RWPE1 (cell line): ENCODE results near the gene INPP5F.

Experiments used
- CTCF ChIA-PET: fragments of 350-600 bp; sonication (Branson Sonifier 250); formaldehyde crosslinking; extraction: SDS; loops from one replicate; lab custom pipeline; 2021; lab: Yijun Ruan, JAX
- POLR2A ChIA-PET: fragments of 400-600 bp; formaldehyde crosslinking; extraction: SDS; loops from one replicate; lab custom pipeline; 2020; ENCODE audit warnings: antibody characterized with exemption; ENCODE audit not compliant: low non-redundant PET; lab: Yijun Ruan, JAX
- DNase-seq: peaks from one replicate; pipeline ENCODE4 v3.0.0; 2012; ENCODE audit warnings: low spot score
- H3K27ac ChIP-seq: fragments of 450-650 bp; 2 replicates; pipeline ENCODE4 v1.5.1; 2017
- CTCF ChIP-seq: fragments of 450-650 bp; conservative IDR thresholded peaks from 2 replicates; pipeline ENCODE4 v1.5.1; 2017; ENCODE audit warnings: low read depth, mild to moderate bottlenecking

INPP5F gene

GRCh38 chr10:119858063-119858462, 132.2 kb downstream of the INPP5F start:
- no peak for DNase-seq
- ChIA-PET CTCF (interaction anchor here (0.5 to 1.3 kb wide), 3 partner anchors 88 to 111 kb away, joined by 3 to 5 read pairs (median 3); no protein-coding TSS in a partner anchor), POLR2A (no interaction called here)
- no peak overlapping the region for H3K27ac ChIP-seq
- no peak for TF ChIP-seq CTCF

GRCh38 chr10:119859420-119860258, 133.8 kb downstream of the INPP5F start:
- peak; percentile 71 for TF ChIP-seq CTCF
- no peak overlapping the region for H3K27ac ChIP-seq
- CTCF ChIA-PET = interaction anchor here (0.5 to 2.8 kb wide), 21 partner anchors 8 to 251 kb away, joined by 3 to 26 read pairs (median 4); partner anchors contain the start of gene INPP5F
- POLR2A ChIA-PET = interaction anchor here (0.5 to 0.6 kb wide), 2 partner anchors 61 to 1753 kb away, joined by 3 read pairs; no protein-coding TSS in a partner anchor
- peak; percentile 30 for DNase-seq

- TF ChIP-seq CTCF = no peak
- POLR2A ChIA-PET = no interaction called here
- CTCF ChIA-PET = interaction anchor here (0.6 to 2.8 kb wide), 5 partner anchors 32 to 252 kb away, joined by 3 to 26 read pairs (median 8); no protein-coding TSS in a partner anchor
Measured at GRCh38 chr10:119860866-119861607, 135.2 kb downstream of the INPP5F start.

GRCh38 chr10:119862524-119862923, 136.7 kb downstream of the INPP5F start:
- no peak overlapping the region for H3K27ac ChIP-seq
- ChIA-PET CTCF (interaction anchor here (0.6 to 1.1 kb wide), 4 partner anchors 112 to 278 kb away, joined by 3 to 5 read pairs (median 4); no protein-coding TSS in a partner anchor), POLR2A (no interaction called here)
- no peak for TF ChIP-seq CTCF
- DNase-seq = no peak

More at GRCh38 chr10:119860866-119861607, 135.2 kb downstream of the INPP5F start:
- no peak overlapping the region for H3K27ac ChIP-seq
- DNase-seq = no peak

- DNase-seq = no peak
- POLR2A ChIA-PET = no interaction called here
- H3K27ac ChIP-seq = no peak overlapping the region
- no peak for TF ChIP-seq CTCF
- CTCF ChIA-PET = interaction anchor here (0.7 to 0.8 kb wide), 4 partner anchors 178 to 562 kb away, joined by 3 to 4 read pairs (median 4); no protein-coding TSS in a partner anchor
Measured at GRCh38 chr10:119863951-119864565, 138.2 kb downstream of the INPP5F start.
